ENCODE data around the gene P2RX3.

GRCh38 chr11:57313071-57313787 lies 24.9 kb upstream of the P2RX3 start:
- TF ChIP-seq EZH2 (IDR thresholded peaks at IDR 0.05; ENCODE audit: borderline replicate concordance, low read length), result no peak
- no peak for TF ChIP-seq CTCF (IDR thresholded peaks at IDR 0.05; ENCODE audit: low read length)
